Stimulated activated CD8-positive, alpha-beta memory T cell treated with anti-CD3 and anti-CD28 coated beads, Interleukin-12 subunit alpha, Interleukin-12 subunit beta, amount 100 ng/mL, for 1 hour (primary cell): ENCODE data around the gene SYT6.

ENCODE experiments used
- DNase-seq: peaks from one replicate; pipeline ENCODE4 v3.0.0-alpha.2; 2020; ENCODE audit warnings: low read depth

Gene SYT6

DNA sequence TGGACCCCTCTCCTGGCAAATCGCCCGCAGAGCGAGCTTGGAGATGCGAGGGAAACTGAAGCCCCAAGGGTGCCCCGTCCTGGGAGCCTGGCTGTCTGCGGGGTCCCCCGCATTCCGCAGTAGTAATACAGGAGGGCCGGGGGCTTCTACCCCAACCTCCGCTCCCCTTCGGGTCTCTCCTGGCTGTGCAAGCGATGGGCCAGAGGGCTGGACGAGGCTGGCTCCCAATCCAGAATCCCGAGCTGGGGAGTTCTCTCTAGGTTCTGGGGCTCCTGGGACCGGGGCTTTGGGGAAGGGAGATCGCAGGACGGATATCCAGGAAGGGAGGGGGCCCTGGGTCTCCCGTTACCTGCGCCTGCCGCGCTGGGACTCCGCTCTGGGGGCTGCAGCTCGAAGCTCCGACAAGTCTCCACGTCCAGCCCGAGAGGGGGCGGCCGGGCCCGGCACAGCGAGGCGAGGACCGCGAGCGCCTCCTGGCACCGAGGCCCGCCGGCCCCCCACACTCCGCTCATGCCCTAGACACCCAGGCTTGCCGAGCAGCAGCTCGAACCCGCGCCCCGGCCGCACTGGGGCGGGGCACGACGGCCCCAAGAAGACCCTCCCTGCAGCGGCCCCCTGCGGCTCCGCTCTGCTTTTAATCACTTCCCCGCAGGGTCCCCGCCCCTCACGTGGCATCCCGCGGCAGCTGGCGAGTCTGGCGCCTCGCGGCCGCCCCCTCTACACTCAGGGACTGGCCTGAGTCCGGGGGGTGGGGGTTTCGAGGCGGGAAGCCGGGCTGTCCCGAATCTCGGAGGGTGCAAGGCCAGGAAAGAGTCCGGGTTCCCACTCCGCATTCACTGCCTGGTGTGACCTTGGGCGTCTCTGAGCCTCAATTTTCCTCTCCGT lies at the start of gene SYT6:
SYT6 (minus strand) TSS at position 609 of the 885 bp plus-strand sequence; CDS start at position 512, 97 bp downstream.
- DNase-seq: no peak

GRCh38 chr1:114201486-114201885 lies 47.8 kb upstream of the SYT6 start:
- DNase-seq: no peak

GRCh38 chr1:114199017-114199594 lies 45.4 kb upstream of the SYT6 start:
- no peak for DNase-seq

GRCh38 chr1:114196992-114197907 lies 43.6 kb upstream of the SYT6 start:
- DNase-seq: no peak

DNA sequence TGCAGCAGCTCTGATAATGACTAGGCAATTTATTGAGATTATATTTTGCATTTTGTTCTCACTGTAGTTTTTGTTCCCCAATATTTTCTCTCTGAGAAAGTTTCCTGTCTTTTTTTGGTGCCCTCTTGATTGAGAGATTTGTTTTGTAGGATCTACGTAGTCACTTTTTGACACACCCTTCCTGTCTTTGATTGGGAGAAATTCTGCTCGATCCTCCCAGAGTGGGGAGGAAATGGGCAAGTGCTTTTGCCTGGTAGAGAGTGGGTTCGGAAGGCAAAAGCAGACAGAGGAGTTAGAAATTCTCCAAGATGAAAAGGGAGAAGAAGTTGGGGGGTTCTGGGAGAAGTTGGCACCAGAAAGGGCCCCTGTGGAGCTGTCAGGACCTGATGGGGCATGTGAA lies 42.1 kb upstream of the SYT6 start:
- DNase-seq: no peak

GRCh38 chr1:114192328-114192727 lies 38.7 kb upstream of the SYT6 start:
- DNase-seq: no peak

DNA sequence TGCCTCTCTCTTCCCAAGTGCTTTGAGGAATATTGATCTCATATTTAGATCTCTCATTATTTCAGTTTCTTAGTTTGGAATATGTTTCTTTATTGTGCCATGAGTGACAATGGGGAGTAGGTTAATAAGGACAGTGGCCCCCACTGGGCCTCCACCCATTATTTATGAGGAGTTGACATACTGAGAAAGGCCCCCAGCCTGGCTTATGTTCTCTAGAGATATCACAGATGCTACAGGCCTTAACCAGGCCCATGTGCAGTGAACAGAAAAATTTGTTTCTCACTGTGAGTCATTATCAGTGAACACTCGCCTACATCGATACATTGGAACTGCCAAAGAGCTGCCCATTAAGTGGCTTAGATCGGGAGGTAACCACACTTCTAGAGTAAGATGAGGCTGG lies 35.7 kb upstream of the SYT6 start:
- DNase-seq: no peak

DNA sequence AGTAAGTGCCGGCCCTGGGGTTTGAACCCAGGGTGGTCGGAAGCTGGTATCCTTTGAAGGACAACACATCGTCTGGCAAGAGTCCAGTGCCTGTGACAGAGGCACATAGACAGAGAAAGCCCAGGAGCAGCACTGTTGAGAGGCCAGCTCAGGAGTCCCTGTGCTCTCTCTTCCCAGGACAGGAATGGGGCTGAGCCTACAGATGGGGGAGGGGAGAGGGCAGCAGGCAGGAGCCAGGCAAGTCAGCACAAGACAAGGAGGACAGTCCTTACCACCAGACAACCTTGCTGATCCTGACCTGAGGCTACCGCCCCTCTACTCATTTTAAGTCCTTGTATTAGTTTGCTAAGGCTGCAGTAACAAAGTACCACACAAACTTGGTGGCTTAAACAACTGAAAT lies 27.7 kb upstream of the SYT6 start:
- DNase-seq: no peak

DNA sequence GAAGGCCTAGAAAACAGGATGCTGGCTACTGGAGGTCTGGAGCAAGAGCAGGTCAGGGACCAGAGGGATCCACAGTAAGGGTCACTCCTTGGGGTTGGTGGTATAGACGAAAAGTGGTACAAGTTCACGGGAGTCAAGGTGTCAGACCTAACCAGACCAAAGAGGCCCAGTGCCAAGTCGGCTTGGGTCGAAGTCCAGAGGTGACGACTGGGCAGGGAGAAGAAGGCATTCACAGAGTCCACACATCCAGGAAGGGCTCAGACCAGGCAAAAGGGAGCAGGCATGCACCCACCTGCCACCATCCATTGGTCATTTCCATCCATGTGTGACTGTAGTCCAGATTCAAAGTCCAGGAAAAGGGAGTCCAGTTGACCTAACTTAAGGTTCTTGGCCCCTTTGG lies 27.1 kb upstream of the SYT6 start:
- no peak for DNase-seq

DNA sequence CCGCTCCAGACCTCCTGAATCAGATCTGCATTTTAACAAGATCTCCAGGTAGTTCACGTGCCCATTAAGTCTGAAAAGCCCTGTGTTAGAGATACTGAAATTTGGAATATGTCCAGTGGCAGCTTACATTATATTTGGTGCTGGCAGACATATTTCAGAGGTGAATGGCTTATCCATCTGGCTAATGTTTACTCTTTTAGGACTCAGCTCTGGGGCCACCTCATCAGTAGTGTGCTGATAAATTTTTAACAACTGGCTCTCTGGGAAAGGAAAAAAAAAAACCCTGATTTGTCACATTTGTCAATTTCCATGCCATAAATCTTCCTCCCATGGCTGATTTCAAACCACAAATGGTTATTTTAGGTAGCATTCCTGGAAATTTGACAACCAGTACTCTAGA lies 25.3 kb upstream of the SYT6 start:
- no peak for DNase-seq

DNA sequence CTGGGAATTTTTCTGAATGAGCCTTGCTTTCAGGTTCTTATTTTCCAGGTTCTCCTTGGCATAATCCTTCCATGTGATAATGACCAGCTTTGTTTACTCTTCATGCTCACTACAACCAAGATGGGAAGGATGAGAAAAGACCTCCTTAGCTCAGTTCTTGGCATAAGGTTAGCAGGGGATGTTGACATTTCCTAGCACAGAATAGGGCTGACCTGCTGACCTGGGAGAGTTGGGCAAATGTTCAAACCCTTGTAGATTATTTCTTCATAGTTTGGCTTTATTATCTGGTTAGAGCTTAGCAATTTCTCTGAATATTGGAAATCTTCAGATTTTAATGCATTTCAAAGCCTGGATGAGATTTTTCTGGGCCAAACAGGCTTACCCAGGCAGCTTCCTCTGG lies 23.6 kb upstream of the SYT6 start:
- DNase-seq: no peak

DNA sequence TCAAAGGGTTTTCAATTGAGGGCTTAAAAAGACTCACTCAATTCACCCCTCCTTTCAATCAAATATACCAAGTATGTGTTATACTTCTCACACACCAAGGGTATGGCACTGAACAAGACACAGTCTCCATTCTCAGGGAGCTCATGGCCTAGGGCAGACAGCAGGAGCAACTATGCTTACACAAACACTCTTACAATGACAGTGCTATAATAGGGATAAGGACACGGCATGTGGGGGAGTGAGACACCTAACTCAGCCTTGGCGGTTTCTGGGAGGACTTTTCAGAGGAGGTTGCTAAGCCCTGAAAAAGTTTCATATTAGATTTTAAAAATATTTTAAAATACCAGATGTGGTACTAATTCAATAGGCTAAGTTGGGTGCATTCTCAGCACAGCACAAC lies 22.7 kb upstream of the SYT6 start:
- no peak for DNase-seq

GRCh38 chr1:114173680-114174079 lies 20.0 kb upstream of the SYT6 start:
- no peak for DNase-seq

- DNase-seq: no peak
Measured at GRCh38 chr1:114169509-114169908, 15.8 kb upstream of the SYT6 start.

DNA sequence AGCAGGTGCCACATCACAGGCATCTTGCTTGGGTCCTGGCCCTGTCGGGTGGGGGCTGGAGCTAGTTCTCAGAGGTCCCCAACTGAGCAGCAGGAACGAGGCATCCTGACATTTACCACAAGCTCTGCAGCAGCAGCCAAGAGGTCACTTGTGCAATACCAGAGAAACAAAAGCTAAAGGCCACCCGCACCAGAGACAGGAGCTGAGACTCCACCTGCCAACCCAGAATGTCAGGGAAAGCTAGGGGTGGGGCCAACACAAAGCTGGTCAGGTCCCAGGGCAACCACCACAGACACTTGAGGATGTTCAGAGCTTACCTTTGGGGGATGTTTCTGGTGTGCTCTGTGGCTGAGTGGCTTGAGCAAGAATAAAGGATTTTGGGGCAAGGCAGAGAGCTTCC lies 13.6 kb upstream of the SYT6 start:
- no peak for DNase-seq

- DNase-seq: no peak
Measured at GRCh38 chr1:114164840-114165543, 11.3 kb upstream of the SYT6 start.

GRCh38 chr1:114159941-114160340 lies 6.3 kb upstream of the SYT6 start:
- no peak for DNase-seq

DNA sequence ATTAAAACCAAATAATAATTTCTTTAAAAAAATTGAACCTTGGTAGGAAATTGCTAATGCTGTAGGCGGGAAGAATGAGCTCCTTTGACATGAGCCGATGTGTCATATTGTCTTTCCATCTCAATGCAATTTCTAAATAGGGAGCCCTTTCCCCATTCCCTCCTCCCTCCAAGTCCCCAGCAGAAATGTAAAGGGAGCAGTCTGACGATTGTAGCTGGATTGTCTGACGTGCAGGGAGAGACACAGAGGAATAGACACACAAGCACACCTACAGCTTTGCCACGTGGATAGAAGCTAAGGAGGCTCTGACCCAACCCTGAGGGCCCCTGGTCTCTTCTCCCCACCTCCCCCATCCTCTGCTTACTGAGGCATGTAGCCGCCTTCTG lies 3.6 kb upstream of the SYT6 start:
- no peak for DNase-seq

GRCh38 chr1:114156538-114157274 lies 3.0 kb upstream of the SYT6 start:
- DNase-seq: no peak

GRCh38 chr1:114155706-114156105 lies 2.0 kb upstream of the SYT6 start:
- no peak for DNase-seq

DNA sequence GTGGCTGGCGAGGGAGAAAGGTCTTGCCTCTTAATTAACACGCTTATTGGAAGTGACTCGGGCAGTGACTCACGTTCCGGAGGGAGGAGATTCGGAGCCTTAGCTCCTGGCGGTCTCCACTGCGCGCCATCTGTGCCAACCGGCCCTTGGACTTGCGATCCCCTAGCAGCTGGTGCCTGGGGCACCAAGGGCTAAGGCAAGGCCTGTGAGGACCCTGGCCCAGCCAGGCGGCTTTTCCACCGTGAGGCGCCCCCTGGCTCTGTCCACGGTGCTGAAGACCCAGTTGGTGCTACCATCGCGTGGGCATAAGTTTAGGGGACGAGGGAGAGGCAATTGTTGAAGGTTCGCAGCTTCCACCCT lies 1.3 kb upstream of the SYT6 start:
- DNase-seq: no peak
